Measurements from ENCODE around the gene COIL. TPM values are rescaled to one million over a fixed set of nuclear protein-coding genes. Genes with fewer than 3 reads are reported as not detected.

Gene COIL
- total and polyA plus RNA-seq, 2 of the 13 experiments (the other 11 are each of a cell fraction or from before 2014, with no cell fraction given) = 8.1 to 29.4 TPM

GRCh38 chr17:56977673-56978395, 17.0 kb upstream of the COIL start, which contains the start of gene SCPEP1 (continued):
- TF ChIP-seq, protein P1, sequence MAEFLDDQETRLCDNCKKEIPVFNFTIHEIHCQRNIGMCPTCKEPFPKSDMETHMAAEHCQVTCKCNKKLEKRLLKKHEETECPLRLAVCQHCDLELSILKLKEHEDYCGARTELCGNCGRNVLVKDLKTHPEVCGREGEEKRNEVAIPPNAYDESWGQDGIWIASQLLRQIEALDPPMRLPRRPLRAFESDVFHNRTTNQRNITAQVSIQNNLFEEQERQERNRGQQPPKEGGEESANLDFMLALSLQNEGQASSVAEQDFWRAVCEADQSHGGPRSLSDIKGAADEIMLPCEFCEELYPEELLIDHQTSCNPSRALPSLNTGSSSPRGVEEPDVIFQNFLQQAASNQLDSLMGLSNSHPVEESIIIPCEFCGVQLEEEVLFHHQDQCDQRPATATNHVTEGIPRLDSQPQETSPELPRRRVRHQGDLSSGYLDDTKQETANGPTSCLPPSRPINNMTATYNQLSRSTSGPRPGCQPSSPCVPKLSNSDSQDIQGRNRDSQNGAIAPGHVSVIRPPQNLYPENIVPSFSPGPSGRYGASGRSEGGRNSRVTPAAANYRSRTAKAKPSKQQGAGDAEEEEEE (CRISPR knock-in tag; IDR thresholded peaks at IDR 0.05; ENCODE audit: borderline replicate concordance) = no peak
- TF ChIP-seq HNRNPUL1 (IDR thresholded peaks at IDR 0.05; ENCODE audit: low read depth, low read length) (no peak), ZNF264 (CRISPR knock-in tag; IDR thresholded peaks at IDR 0.05) (no peak), NFYC (CRISPR knock-in tag; IDR thresholded peaks at IDR 0.05) (no peak), PBX2 (CRISPR knock-in tag; IDR thresholded peaks at IDR 0.05) (no peak), ZNF136 (CRISPR knock-in tag; IDR thresholded peaks at IDR 0.05; ENCODE audit: low read depth) (no peak), ZNF652 (CRISPR knock-in tag; IDR thresholded peaks at IDR 0.05; ENCODE audit: borderline replicate concordance, low read depth) (no peak), MTF1 (CRISPR knock-in tag; IDR thresholded peaks at IDR 0.05) (no peak), ZNF557 (CRISPR knock-in tag; IDR thresholded peaks at IDR 0.05) (no peak), ZNF614 (CRISPR knock-in tag; IDR thresholded peaks at IDR 0.05; ENCODE audit: borderline replicate concordance) (no peak), ZNF274 (CRISPR knock-in tag; IDR thresholded peaks at IDR 0.05) (no peak), SKI (IDR thresholded peaks at IDR 0.05; ENCODE audit: partially characterized antibody) (no peak), KDM3A (CRISPR knock-in tag; IDR thresholded peaks at IDR 0.05; ENCODE audit: low read depth) (0 out of 2 replicates have a peak, but pooled peaks have one; percentile 21), THAP7 (CRISPR knock-in tag; IDR thresholded peaks at IDR 0.05) (no peak), RAD51 (IDR thresholded peaks at IDR 0.05; ENCODE audit: borderline replicate concordance) (peak; percentile 62; the same call in 1 of the 2 replicates), THRA (CRISPR knock-in tag; IDR thresholded peaks at IDR 0.05; ENCODE audit: borderline replicate concordance) (no peak), EED (CRISPR knock-in tag; IDR thresholded peaks at IDR 0.05) (no peak), MATR3 (CRISPR knock-in tag; IDR thresholded peaks at IDR 0.05) (no peak), ZNF891 (CRISPR knock-in tag; IDR thresholded peaks at IDR 0.05) (no peak), SAFB2 (CRISPR knock-in tag; IDR thresholded peaks at IDR 0.05; ENCODE audit: borderline replicate concordance, low read depth) (no peak)
- TF ChIP-seq, protein P2, sequence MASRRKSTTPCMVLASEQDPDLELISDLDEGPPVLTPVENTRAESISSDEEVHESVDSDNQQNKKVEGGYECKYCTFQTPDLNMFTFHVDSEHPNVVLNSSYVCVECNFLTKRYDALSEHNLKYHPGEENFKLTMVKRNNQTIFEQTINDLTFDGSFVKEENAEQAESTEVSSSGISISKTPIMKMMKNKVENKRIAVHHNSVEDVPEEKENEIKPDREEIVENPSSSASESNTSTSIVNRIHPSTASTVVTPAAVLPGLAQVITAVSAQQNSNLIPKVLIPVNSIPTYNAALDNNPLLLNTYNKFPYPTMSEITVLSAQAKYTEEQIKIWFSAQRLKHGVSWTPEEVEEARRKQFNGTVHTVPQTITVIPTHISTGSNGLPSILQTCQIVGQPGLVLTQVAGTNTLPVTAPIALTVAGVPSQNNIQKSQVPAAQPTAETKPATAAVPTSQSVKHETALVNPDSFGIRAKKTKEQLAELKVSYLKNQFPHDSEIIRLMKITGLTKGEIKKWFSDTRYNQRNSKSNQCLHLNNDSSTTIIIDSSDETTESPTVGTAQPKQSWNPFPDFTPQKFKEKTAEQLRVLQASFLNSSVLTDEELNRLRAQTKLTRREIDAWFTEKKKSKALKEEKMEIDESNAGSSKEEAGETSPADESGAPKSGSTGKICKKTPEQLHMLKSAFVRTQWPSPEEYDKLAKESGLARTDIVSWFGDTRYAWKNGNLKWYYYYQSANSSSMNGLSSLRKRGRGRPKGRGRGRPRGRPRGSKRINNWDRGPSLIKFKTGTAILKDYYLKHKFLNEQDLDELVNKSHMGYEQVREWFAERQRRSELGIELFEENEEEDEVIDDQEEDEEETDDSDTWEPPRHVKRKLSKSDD (CRISPR knock-in tag; IDR thresholded peaks at IDR 0.05; ENCODE audit: low read depth) = no peak
- TF ChIP-seq, protein P3, sequence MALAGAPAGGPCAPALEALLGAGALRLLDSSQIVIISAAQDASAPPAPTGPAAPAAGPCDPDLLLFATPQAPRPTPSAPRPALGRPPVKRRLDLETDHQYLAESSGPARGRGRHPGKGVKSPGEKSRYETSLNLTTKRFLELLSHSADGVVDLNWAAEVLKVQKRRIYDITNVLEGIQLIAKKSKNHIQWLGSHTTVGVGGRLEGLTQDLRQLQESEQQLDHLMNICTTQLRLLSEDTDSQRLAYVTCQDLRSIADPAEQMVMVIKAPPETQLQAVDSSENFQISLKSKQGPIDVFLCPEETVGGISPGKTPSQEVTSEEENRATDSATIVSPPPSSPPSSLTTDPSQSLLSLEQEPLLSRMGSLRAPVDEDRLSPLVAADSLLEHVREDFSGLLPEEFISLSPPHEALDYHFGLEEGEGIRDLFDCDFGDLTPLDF (CRISPR knock-in tag; IDR thresholded peaks at IDR 0.05) = no peak
